Measurements from ENCODE around the gene MBTPS1.

The MBTPS1 gene

DNA sequence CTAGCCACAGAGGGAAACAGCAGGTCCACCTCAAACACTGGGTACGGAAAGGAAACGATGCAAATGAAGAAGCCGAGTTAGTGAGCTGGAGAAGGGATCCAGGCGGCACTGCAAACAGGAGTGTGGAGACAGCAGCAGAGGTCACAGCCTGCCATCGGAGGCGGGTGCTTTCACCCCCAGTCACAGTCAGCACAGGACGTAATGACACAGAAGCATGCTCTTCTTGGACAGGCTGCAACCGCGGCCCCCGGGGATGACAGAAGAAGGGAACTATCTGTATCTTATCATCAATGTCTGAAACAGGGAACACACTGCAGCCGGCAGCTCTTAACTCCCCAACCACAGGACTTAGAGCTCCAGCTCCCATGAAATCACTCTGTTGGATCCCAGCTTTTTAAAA lies 58.1 kb downstream of the MBTPS1 start (continued):
- TF ChIP-seq, protein P1, sequence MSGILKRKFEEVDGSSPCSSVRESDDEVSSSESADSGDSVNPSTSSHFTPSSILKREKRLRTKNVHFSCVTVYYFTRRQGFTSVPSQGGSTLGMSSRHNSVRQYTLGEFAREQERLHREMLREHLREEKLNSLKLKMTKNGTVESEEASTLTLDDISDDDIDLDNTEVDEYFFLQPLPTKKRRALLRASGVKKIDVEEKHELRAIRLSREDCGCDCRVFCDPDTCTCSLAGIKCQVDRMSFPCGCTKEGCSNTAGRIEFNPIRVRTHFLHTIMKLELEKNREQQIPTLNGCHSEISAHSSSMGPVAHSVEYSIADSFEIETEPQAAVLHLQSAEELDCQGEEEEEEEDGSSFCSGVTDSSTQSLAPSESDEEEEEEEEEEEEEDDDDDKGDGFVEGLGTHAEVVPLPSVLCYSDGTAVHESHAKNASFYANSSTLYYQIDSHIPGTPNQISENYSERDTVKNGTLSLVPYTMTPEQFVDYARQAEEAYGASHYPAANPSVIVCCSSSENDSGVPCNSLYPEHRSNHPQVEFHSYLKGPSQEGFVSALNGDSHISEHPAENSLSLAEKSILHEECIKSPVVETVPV (CRISPR knock-in tag; IDR thresholded peaks at IDR 0.05) = no peak
- TF ChIP-seq PPARA (CRISPR knock-in tag; IDR thresholded peaks at IDR 0.05; ENCODE audit: borderline replicate concordance) (no peak), TCF4 (CRISPR knock-in tag; IDR thresholded peaks at IDR 0.05; ENCODE audit: borderline replicate concordance) (no peak), SNAI2 (CRISPR knock-in tag; IDR thresholded peaks at IDR 0.05) (no peak), ZNF8 (CRISPR knock-in tag; IDR thresholded peaks at IDR 0.05) (no peak)

DNA sequence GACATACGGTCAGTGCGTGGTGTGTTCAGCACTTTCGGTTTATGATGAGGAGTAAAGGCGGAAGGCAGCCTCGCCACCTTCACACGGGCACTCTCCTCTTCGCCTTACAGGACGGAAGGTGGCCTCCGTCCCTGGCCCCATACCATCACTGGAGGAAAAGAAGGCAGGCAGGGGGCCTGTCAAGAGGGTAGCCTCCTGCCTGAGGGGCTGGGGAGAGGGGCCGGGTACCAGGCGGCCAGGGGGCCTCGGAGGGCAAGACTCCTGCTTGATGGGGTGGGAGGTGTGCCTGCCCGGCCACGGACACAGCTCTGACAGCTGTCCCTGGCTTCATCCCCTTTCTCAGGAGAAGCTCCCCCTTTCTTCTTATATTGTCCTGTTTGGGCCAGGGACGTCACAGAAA lies 58.5 kb downstream of the MBTPS1 start:
- TF ChIP-seq ZC3H10 (CRISPR knock-in tag; IDR thresholded peaks at IDR 0.05) (no peak), BACH2 (CRISPR knock-in tag; IDR thresholded peaks at IDR 0.05; ENCODE audit: borderline replicate concordance) (no peak), SNAI2 (CRISPR knock-in tag; IDR thresholded peaks at IDR 0.05) (no peak)
- TF ChIP-seq, protein P2, sequence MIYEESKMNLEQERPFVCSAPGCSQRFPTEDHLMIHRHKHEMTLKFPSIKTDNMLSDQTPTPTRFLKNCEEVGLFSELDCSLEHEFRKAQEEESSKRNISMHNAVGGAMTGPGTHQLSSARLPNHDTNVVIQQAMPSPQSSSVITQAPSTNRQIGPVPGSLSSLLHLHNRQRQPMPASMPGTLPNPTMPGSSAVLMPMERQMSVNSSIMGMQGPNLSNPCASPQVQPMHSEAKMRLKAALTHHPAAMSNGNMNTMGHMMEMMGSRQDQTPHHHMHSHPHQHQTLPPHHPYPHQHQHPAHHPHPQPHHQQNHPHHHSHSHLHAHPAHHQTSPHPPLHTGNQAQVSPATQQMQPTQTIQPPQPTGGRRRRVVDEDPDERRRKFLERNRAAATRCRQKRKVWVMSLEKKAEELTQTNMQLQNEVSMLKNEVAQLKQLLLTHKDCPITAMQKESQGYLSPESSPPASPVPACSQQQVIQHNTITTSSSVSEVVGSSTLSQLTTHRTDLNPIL (CRISPR knock-in tag; IDR thresholded peaks at IDR 0.05; ENCODE audit: low read depth) = no peak
- TF ChIP-seq, protein P3, sequence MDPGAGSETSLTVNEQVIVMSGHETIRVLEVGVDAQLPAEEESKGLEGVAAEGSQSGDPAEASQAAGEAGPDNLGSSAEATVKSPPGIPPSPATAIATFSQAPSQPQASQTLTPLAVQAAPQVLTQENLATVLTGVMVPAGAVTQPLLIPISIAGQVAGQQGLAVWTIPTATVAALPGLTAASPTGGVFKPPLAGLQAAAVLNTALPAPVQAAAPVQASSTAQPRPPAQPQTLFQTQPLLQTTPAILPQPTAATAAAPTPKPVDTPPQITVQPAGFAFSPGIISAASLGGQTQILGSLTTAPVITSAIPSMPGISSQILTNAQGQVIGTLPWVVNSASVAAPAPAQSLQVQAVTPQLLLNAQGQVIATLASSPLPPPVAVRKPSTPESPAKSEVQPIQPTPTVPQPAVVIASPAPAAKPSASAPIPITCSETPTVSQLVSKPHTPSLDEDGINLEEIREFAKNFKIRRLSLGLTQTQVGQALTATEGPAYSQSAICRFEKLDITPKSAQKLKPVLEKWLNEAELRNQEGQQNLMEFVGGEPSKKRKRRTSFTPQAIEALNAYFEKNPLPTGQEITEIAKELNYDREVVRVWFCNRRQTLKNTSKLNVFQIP (CRISPR knock-in tag; IDR thresholded peaks at IDR 0.05; ENCODE audit: borderline replicate concordance, low read depth) = no peak

GRCh38 chr16:84056933-84057332 lies 59.8 kb downstream of the MBTPS1 start:
- ATAC-seq = no peak
- TF ChIP-seq PATZ1 (CRISPR knock-in tag; IDR thresholded peaks at IDR 0.05; ENCODE audit: borderline replicate concordance) = no peak
- TF ChIP-seq SNAI2 (CRISPR knock-in tag; IDR thresholded peaks at IDR 0.05) = no peak
- TF ChIP-seq OSR1 (CRISPR knock-in tag; IDR thresholded peaks at IDR 0.05) = no peak
- no peak for TF ChIP-seq ZFP30 (CRISPR knock-in tag; IDR thresholded peaks at IDR 0.05)
- TF ChIP-seq, protein P2 (CRISPR knock-in tag; IDR thresholded peaks at IDR 0.05; ENCODE audit: low read depth) = no peak
- TF ChIP-seq ZNF8 (CRISPR knock-in tag; IDR thresholded peaks at IDR 0.05) = no peak
- TF ChIP-seq RARB (CRISPR knock-in tag; IDR thresholded peaks at IDR 0.05) = no peak

More for the DNA sequence above, 58.5 kb downstream of the MBTPS1 start:
- no peak for ATAC-seq

- ATAC-seq = no peak
- TF ChIP-seq ZFP3 (CRISPR knock-in tag; IDR thresholded peaks at IDR 0.05) = no peak
- no peak for TF ChIP-seq ZFP30 (CRISPR knock-in tag; IDR thresholded peaks at IDR 0.05)
Measured at GRCh38 chr16:84055801-84056634, 60.7 kb downstream of the MBTPS1 start.

- TF ChIP-seq, protein P3 (CRISPR knock-in tag; IDR thresholded peaks at IDR 0.05; ENCODE audit: borderline replicate concordance, low read depth) = no peak
- TF ChIP-seq TCF4 (CRISPR knock-in tag; IDR thresholded peaks at IDR 0.05; ENCODE audit: borderline replicate concordance) = no peak
- TF ChIP-seq, protein P4, sequence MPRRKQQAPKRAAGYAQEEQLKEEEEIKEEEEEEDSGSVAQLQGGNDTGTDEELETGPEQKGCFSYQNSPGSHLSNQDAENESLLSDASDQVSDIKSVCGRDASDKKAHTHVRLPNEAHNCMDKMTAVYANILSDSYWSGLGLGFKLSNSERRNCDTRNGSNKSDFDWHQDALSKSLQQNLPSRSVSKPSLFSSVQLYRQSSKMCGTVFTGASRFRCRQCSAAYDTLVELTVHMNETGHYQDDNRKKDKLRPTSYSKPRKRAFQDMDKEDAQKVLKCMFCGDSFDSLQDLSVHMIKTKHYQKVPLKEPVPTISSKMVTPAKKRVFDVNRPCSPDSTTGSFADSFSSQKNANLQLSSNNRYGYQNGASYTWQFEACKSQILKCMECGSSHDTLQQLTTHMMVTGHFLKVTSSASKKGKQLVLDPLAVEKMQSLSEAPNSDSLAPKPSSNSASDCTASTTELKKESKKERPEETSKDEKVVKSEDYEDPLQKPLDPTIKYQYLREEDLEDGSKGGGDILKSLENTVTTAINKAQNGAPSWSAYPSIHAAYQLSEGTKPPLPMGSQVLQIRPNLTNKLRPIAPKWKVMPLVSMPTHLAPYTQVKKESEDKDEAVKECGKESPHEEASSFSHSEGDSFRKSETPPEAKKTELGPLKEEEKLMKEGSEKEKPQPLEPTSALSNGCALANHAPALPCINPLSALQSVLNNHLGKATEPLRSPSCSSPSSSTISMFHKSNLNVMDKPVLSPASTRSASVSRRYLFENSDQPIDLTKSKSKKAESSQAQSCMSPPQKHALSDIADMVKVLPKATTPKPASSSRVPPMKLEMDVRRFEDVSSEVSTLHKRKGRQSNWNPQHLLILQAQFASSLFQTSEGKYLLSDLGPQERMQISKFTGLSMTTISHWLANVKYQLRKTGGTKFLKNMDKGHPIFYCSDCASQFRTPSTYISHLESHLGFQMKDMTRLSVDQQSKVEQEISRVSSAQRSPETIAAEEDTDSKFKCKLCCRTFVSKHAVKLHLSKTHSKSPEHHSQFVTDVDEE (CRISPR knock-in tag; IDR thresholded peaks at IDR 0.05) = no peak
- TF ChIP-seq, protein P1 (CRISPR knock-in tag; IDR thresholded peaks at IDR 0.05) = no peak
- ATAC-seq = no peak
Measured at GRCh38 chr16:84055366-84055765, 61.4 kb downstream of the MBTPS1 start.
